Lung microvascular endothelial cell (primary cell): Measurements from ENCODE around the gene PGAP6. TPM values are rescaled to one million over a fixed set of nuclear protein-coding genes. Genes with fewer than 3 reads are reported as not detected.
A peak's percentile ranks its signal among the peaks of the same experiment; 100 is the strongest.
"Not testable (repeated sequence)": the region's sequence is repeated elsewhere in the genome, so short reads cannot be mapped to it uniquely, and the experiment has no call there.

Experiments used
- DNase-seq, 2 donors: peaks; one replicate each; pipeline versions ENCODE4 v3.0.0 to v3.0.0-alpha.2; 2010; ENCODE audit warnings: low read depth in 2 of 2
- total RNA-seq: library from RNA; depleted of rRNA; stranded (reverse); fragments of >200 nt; gene quantifications from 2 replicates; pipeline ENCODE4 v1.2.1, GENCODE V29; 2014

Gene PGAP6
- total RNA-seq, 1 donor from 2014 or later: 110 TPM

- DNase-seq: peak; percentile 26
Observed at GRCh38 chr16:351804-352520, 29.8 kb downstream of the PGAP6 start.

- DNase-seq: no peak
Observed at GRCh38 chr16:350203-350602, 31.6 kb downstream of the PGAP6 start.

GRCh38 chr16:349211-349610 lies 32.6 kb downstream of the PGAP6 start:
- no peak for DNase-seq

- not testable (repeated sequence) for DNase-seq
Observed at GRCh38 chr16:348495-348894, 33.3 kb downstream of the PGAP6 start.

- DNase-seq: no peak
Observed at GRCh38 chr16:347203-347602, 34.6 kb downstream of the PGAP6 start.

GRCh38 chr16:346587-346986 lies 35.2 kb downstream of the PGAP6 start:
- peak in 1 of 2 donors; percentile 37 for DNase-seq

- no peak for DNase-seq
Observed at GRCh38 chr16:345772-346171, 36.0 kb downstream of the PGAP6 start.

- no peak for DNase-seq
Observed at GRCh38 chr16:342455-343213, 39.1 kb downstream of the PGAP6 start.

- not testable (repeated sequence) for DNase-seq
Observed at GRCh38 chr16:341974-342336, 39.8 kb downstream of the PGAP6 start.

GRCh38 chr16:341095-341973 lies 40.4 kb downstream of the PGAP6 start:
- DNase-seq: not testable (repeated sequence)

GRCh38 chr16:340370-341091 lies 41.2 kb downstream of the PGAP6 start:
- DNase-seq: no peak

GRCh38 chr16:339680-340079 lies 42.1 kb downstream of the PGAP6 start:
- DNase-seq: no peak

GRCh38 chr16:337975-338575 lies 43.7 kb downstream of the PGAP6 start:
- no peak for DNase-seq

- DNase-seq: no peak
Observed at GRCh38 chr16:337437-337836, 44.3 kb downstream of the PGAP6 start.

- no peak for DNase-seq
Observed at GRCh38 chr16:336269-336668, 45.5 kb downstream of the PGAP6 start.

GRCh38 chr16:334861-335632 lies 46.7 kb downstream of the PGAP6 start:
- not testable (repeated sequence) for DNase-seq

GRCh38 chr16:334164-334832 lies 47.5 kb downstream of the PGAP6 start:
- DNase-seq: not testable (repeated sequence)

- DNase-seq: no peak
Observed at GRCh38 chr16:333406-334094, 48.2 kb downstream of the PGAP6 start.
